ENCODE data around the gene GSTA1. TPM values are rescaled to one million over a fixed set of nuclear protein-coding genes. Genes with fewer than 3 reads are reported as not detected.
"Not testable (repeated sequence)": the region's sequence is repeated elsewhere in the genome, so short reads cannot be mapped to it uniquely, and the experiment has no call there.

GSTA1 gene
- total RNA-seq, 1 donor from 2014 or later = 175 TPM

DNA sequence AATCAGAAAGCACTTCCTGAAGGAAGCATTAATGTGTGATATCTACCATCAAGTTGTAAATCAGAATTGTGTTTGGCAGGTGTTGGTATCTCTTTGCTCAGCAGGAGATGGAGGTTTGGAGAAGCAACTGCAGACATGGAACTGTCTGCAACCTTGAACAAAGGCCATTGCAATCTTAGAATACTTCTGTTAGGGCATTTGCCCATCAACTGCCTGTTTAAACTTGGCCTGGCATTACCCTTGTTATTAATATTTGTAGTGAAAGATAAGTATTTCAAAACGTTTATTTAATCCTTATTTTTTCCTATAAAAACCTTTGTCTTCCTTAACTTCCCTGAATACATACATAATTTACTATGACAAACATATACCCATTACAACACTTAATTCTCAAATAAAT is 22.9 kb upstream of the GSTA1 start:
- Mint-ChIP-seq H3K4me1 (ENCODE audit: unreplicated experiment) (no peaks in the 10 kb centered on the region), H3K9me3 (peaks cover 5% of the 10 kb centered on the region), H3K27ac (no peak overlapping the region), H3K4me3 (no peak overlapping the region), H3K27me3 (no peaks in the 10 kb centered on the region), H3K36me3 (no peaks in the 10 kb centered on the region)
- DNase-seq (ENCODE audit: extremely low spot score, unreplicated experiment) = no peak
- TF ChIP-seq, protein P1, sequence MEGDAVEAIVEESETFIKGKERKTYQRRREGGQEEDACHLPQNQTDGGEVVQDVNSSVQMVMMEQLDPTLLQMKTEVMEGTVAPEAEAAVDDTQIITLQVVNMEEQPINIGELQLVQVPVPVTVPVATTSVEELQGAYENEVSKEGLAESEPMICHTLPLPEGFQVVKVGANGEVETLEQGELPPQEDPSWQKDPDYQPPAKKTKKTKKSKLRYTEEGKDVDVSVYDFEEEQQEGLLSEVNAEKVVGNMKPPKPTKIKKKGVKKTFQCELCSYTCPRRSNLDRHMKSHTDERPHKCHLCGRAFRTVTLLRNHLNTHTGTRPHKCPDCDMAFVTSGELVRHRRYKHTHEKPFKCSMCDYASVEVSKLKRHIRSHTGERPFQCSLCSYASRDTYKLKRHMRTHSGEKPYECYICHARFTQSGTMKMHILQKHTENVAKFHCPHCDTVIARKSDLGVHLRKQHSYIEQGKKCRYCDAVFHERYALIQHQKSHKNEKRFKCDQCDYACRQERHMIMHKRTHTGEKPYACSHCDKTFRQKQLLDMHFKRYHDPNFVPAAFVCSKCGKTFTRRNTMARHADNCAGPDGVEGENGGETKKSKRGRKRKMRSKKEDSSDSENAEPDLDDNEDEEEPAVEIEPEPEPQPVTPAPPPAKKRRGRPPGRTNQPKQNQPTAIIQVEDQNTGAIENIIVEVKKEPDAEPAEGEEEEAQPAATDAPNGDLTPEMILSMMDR (conservative IDR thresholded peaks at IDR 0.05) = no peak

DNA sequence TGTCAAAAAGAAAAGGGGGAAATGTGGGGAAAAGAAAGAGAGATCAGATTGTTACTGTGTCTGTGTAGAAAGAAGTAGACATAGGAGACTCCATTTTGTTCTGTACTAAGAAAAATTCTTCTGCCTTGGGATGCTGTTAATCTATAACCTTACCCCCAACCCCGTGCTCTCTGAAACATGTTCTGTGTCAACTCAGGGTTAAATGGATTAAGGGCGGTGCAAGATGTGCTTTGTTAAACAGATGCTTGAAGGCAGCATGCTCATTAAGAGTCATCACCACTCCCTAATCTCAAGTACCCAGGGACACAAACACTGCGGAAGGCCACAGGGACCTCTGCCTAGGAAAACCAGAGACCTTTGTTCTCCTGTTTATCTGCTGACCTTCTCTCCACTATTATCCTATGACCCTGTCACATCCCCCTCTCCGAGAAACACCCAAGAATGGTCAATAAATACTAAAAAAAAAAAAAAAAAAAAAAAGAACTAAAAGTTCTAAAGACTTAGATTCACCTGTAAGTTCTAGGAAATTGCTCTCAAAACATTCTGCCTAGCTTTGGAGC is 22.4 kb upstream of the GSTA1 start:
- not testable (repeated sequence) for H3K4me1 Mint-ChIP-seq (ENCODE audit: unreplicated experiment); H3K9me3 Mint-ChIP-seq; H3K27me3 Mint-ChIP-seq; H3K27ac Mint-ChIP-seq; H3K4me3 Mint-ChIP-seq; H3K36me3 Mint-ChIP-seq; DNase-seq (ENCODE audit: extremely low spot score, unreplicated experiment)

- H3K9me3 Mint-ChIP-seq; H3K4me1 Mint-ChIP-seq (ENCODE audit: unreplicated experiment); H3K27me3 Mint-ChIP-seq; DNase-seq (ENCODE audit: extremely low spot score, unreplicated experiment); H3K36me3 Mint-ChIP-seq; H3K4me3 Mint-ChIP-seq; H3K27ac Mint-ChIP-seq: not testable (repeated sequence)
Measured at GRCh38 chr6:52825270-52825793, 21.7 kb upstream of the GSTA1 start.

- TF ChIP-seq, protein P1 (conservative IDR thresholded peaks at IDR 0.05) = no peak
- H3K27ac Mint-ChIP-seq = no peak overlapping the region
- H3K4me3 Mint-ChIP-seq = no peak overlapping the region
- no peak for DNase-seq (ENCODE audit: extremely low spot score, unreplicated experiment)
- no peaks in the 10 kb centered on the region for H3K36me3 Mint-ChIP-seq
- no peaks in the 10 kb centered on the region for H3K27me3 Mint-ChIP-seq
- peaks cover 5% of the 10 kb centered on the region for H3K9me3 Mint-ChIP-seq
- no peaks in the 10 kb centered on the region for H3K4me1 Mint-ChIP-seq (ENCODE audit: unreplicated experiment)
Measured at GRCh38 chr6:52821842-52822241, 18.2 kb upstream of the GSTA1 start.

DNA sequence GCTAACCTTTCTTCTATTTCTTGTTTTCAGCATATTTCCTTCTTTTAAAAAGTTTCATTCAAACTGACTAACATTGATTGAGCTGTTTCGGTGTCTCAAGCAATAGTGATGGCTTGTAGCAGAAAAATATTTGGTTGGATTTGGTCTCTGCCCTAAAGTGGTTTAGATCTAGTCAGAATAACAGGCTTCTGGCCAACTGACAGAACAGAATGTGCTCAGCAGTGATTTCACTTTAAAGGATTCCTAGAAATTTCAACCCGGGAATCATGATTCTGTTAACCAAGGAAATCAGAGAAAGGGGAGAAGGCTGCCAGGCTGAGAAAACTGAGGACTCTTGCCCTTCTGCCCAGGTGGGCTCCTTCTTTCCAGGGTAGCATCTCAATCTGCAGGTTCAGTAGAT is 16.6 kb upstream of the GSTA1 start:
- H3K4me1 Mint-ChIP-seq (ENCODE audit: unreplicated experiment) = peaks cover 3% of the 10 kb centered on the region
- H3K36me3 Mint-ChIP-seq = no peaks in the 10 kb centered on the region
- TF ChIP-seq, protein P1 (conservative IDR thresholded peaks at IDR 0.05) = no peak
- H3K27me3 Mint-ChIP-seq = no peaks in the 10 kb centered on the region
- peaks cover 5% of the 10 kb centered on the region for H3K9me3 Mint-ChIP-seq
- DNase-seq (ENCODE audit: extremely low spot score, unreplicated experiment) = no peak
- H3K27ac Mint-ChIP-seq = no peak overlapping the region
- H3K4me3 Mint-ChIP-seq = no peak overlapping the region

DNA sequence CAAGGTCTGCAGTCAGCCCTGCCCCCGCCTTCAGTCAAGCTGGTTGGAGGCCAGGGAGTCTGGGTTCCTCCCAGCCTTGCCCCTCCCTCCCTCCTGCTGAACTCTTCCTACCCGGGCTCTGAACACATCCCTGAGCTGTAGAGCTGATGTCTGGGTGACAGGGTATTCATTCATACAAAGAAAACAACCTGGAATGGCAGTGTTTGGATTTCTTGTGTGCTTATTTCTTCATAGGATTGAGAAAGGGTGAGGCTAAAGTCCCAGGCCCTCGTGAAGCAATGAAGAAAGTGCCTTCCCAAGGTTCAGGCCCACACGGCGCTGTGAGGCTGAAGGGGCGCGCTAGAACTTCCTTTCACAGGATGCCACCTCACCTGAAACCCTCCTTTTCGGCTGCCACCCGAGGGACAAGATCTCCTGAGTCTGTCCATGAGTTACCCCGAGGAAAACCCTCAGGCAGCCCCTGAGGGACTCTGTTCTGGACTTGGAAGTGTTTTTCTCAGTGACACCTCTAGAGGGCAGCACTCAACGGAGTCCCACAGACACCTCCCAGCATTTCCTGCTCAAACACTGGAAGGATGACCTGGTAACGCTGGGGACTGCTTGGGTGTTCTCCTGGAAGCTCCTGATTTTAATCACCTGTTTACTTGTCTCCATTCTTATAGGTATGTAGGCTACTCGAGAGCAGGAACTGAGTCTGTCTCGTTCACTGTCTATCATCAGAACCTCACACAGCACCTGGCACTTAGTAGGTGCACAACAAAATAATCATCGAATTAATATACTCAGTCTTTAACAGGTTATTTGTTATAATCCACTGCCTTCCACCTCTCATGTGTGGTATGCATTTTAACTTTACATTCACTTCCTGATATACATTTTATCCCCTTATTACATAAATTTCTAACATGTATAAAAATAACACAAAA is 11.8 kb upstream of the GSTA1 start:
- no peaks in the 10 kb centered on the region for H3K36me3 Mint-ChIP-seq
- no peak overlapping the region for H3K27ac Mint-ChIP-seq
- no peaks in the 10 kb centered on the region for H3K9me3 Mint-ChIP-seq
- DNase-seq (ENCODE audit: extremely low spot score, unreplicated experiment) = no peak
- TF ChIP-seq, protein P1 (conservative IDR thresholded peaks at IDR 0.05) = peak; percentile 79
- peaks cover 4% of the 10 kb centered on the region for H3K4me1 Mint-ChIP-seq (ENCODE audit: unreplicated experiment)
- H3K4me3 Mint-ChIP-seq = no peak overlapping the region
- no peaks in the 10 kb centered on the region for H3K27me3 Mint-ChIP-seq

DNA sequence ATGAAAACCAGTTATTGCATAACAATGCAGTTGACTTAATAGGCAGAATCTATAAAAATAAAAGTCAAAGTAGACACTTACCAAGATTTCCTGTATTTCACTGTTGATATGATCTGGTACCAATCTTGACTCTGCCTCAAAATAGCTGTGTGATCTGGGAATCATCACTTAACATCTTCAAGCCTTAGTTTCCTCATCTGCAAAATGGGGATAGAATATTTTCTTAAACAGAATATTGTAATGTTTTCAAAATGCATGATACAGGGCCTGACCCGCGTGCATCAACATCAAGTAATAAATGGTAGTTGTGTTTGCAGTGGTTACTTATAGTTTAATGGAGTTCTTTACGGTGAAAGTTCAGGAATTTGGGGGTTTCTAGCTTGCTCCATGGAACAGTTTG is 10.9 kb upstream of the GSTA1 start:
- H3K27ac Mint-ChIP-seq; H3K9me3 Mint-ChIP-seq; H3K27me3 Mint-ChIP-seq; DNase-seq (ENCODE audit: extremely low spot score, unreplicated experiment); H3K36me3 Mint-ChIP-seq; H3K4me3 Mint-ChIP-seq; H3K4me1 Mint-ChIP-seq (ENCODE audit: unreplicated experiment): not testable (repeated sequence)

GRCh38 chr6:52809777-52810176 is 6.2 kb upstream of the GSTA1 start:
- not testable (repeated sequence) for H3K9me3 Mint-ChIP-seq; DNase-seq (ENCODE audit: extremely low spot score, unreplicated experiment); H3K27me3 Mint-ChIP-seq; H3K4me1 Mint-ChIP-seq (ENCODE audit: unreplicated experiment); H3K27ac Mint-ChIP-seq; H3K36me3 Mint-ChIP-seq; H3K4me3 Mint-ChIP-seq

Measured in type B pancreatic cell (in vitro differentiated cells).